ENCODE results near the gene LIPE.

- TF ChIP-seq CTCF (IDR thresholded peaks at IDR 0.05) (no peak), POLR2A (IDR thresholded peaks at IDR 0.05) (no peak)
Measured at GRCh38 chr19:42370068-42370520, 57.1 kb downstream of the LIPE start.

Data from tibial nerve (tissue), 3 donors.